ENCODE results near the gene MRPL32. TPM values are rescaled to one million over a fixed set of nuclear protein-coding genes. Genes with fewer than 3 reads are reported as not detected.

Gene MRPL32
- total RNA-seq, 1 donor from 2014 or later = 53.5 TPM

Other genes starting within 250 kb of the MRPL32 start
- gene C7orf25, start 20.3 kb upstream of the MRPL32 start, total RNA-seq = 5.0 to 5.8 TPM (median 5.7 TPM) in 3 replicates
- gene PSMA2, start 202 bp upstream of the MRPL32 start, total RNA-seq = 72.3 to 76.3 TPM (median 74.7 TPM) in 3 replicates
- 1.0 to 1.9 TPM (median 1.4 TPM) in 3 replicates for gene HECW1, start 180.3 kb downstream of the MRPL32 start, total RNA-seq